HG03280 (cell line): ENCODE measurements around the gene EXOC2.
A peak's percentile ranks its signal among the peaks of the same experiment; 100 is the strongest.
"Not testable (repeated sequence)": the region's sequence is repeated elsewhere in the genome, so short reads cannot be mapped to it uniquely, and the experiment has no call there.

Source experiments
- ATAC-seq: cut with Tn5 transposase; IDR thresholded peaks from one replicate; pipeline ENCODE4 v1.9.1; 2021; ENCODE audit warnings: mild to moderate bottlenecking, moderate library complexity; ENCODE audit not compliant: unreplicated experiment

Gene EXOC2

GRCh38 chr6:641225-641985 is 51.5 kb downstream of the EXOC2 start:
- ATAC-seq: no peak

DNA sequence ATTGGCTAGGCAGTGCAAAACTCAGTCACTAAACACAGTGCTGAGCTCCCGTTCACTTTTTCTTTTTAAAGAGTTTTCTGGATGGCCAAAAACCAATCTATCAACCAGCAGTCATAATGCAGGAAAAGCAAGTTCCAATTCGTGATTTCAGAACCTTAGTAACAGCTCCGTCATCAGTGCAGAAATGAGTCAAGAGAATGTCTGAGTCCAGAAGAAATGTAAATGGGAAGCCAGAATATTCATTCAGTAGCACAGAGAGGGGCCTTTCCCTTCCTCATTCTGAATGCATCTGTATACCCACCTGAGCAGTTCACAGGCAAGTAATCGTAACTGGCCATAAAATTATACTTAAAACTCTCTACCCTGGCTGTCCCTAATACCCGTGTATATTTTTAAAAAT is 56.5 kb downstream of the EXOC2 start:
- peak; percentile 58 for ATAC-seq

- ATAC-seq: no peak
Measured at GRCh38 chr6:635233-635632, 57.7 kb downstream of the EXOC2 start.

DNA sequence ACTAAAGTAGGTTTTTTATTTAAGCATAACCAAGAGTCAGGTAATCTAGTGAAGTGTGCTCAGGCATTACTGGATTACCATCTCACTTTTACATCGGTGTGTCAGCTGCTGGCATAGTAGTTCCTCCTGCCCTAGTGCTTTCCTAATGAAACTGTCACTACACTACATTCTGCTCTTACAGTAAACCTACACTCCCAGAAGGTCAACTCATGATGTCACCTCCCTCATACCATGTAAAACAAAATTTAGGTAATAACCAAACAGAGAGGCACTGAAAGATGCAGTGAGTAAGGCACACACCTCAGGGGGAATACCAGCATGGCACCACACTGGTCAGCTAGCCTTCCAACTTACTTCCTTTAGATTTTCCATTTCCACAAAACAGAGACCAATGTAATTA is 59.3 kb downstream of the EXOC2 start:
- no peak for ATAC-seq

GRCh38 chr6:628766-629165 is 64.2 kb downstream of the EXOC2 start:
- no peak for ATAC-seq

DNA sequence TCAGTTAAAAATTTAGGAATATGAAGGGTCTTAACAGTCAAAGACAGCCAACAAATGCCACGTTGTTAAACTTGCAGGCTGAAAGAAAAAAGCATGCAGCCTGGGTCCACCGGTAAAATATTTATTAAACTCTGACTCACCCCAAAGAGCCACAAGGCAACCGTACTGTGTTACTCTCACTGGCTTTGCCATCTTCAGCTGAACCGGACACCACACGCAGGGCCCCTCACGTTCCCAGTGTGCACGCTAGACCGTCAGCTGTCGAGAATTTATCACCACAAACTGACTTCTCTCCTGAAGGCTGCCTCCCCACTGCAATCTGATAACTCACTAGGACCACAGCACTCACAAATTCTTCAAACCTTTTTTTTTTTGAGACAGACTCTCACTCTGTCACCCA is 66.7 kb downstream of the EXOC2 start:
- no peak for ATAC-seq

- no peak for ATAC-seq
Measured at GRCh38 chr6:624979-625378, 68.0 kb downstream of the EXOC2 start.

DNA sequence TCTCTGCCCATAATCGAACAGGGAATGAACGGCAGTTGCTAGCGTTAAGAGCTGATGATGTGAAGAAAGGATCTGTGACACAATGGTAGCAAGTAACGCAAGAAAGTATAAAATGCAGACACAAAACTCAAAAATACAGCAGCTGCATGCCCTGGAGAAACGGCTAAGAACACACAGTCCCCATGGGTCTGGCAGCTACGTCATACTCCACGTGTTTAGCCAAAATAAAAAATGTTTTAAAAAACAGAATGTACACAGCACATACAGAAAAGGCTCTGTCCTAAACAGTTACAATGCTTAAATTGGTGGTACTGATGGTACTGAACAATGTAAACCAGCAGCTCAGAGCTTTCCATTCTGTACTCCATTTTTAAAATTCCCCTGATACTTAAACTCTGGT is 70.5 kb downstream of the EXOC2 start:
- no peak for ATAC-seq

DNA sequence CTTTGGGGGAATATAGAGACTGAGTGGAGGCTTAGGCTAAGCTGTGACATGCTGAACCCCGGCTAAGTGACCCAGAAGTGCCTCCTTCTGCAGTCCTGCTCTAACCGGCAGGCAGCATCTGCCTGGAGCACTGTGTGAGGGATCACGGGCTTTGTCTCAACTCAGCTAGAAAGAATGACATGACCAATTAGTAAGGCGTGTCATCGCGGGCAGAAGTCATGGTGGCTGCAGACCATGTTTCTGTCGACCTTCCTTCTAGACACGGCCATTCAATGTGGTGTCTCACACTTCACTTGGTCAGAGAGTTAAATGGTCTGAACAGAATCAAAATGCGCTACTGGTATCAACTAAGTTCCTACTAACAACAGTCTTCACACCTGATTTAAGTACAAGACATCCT is 71.0 kb downstream of the EXOC2 start:
- ATAC-seq: no peak

DNA sequence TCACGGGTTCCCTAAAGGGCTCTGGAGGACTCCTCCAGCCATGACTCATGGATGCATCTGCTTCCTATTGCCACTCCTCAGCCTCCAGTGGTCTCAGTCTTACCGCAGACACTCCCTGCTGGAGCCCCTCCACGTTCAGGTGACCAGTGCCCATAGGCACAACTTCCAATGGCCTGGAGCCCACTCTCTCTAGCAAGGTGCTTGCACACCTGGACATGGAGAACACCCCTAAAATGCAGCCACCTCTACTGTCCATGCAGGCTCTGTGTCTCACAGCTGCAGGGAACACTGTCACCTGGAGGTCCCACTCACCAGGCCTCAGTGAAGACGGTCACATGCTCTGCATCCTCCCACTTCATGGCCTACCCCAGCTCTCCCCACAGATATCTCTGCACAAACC is 72.0 kb downstream of the EXOC2 start:
- no peak for ATAC-seq

- no peak for ATAC-seq
Measured at GRCh38 chr6:620166-620565, 72.8 kb downstream of the EXOC2 start.

GRCh38 chr6:617456-618100 is 75.4 kb downstream of the EXOC2 start:
- ATAC-seq: no peak

GRCh38 chr6:613981-614380 is 79.0 kb downstream of the EXOC2 start:
- no peak for ATAC-seq

GRCh38 chr6:611928-612327 is 81.0 kb downstream of the EXOC2 start:
- no peak for ATAC-seq

DNA sequence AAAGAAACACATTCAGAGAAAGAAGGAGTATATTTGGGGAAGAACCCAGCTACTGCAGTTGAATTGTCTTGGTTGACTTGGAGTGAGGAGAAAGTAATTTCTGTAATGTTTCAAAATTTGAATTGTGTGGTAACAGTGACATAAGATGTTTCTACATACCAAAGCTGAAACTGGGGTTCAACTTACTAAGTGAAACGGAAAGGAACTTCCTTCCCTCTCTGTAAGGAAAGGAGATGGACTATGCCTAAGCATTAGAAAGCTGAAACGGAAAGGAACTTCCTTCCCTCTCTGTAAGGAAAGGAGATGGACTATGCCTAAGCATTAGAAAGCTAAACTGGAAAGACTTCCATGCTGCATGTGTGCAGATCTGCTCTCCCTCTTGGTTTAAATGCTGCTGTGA is 82.1 kb downstream of the EXOC2 start:
- no peak for ATAC-seq

DNA sequence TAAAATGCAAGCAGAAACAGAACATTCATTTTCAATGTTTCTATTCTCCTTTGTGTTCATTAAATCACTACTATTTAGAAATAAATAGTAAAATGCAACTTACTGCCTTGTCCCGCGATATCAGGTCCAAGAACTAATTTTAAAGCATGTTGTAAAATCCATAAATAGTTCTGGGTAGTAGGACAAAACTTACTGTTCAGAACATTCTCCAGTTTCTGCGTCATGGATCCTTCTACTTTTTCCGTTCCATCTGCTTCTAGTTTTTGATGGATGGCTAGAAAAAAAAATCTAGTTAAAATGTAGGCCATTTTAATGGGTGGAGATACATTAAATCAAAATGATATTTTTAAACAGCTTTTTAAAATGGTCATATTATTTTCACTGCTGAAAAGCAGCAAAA is 83.0 kb downstream of the EXOC2 start:
- ATAC-seq: no peak

- no peak for ATAC-seq
Measured at GRCh38 chr6:606829-607379, 86.0 kb downstream of the EXOC2 start.

- not testable (repeated sequence) for ATAC-seq
Measured at GRCh38 chr6:605895-606294, 87.0 kb downstream of the EXOC2 start.

DNA sequence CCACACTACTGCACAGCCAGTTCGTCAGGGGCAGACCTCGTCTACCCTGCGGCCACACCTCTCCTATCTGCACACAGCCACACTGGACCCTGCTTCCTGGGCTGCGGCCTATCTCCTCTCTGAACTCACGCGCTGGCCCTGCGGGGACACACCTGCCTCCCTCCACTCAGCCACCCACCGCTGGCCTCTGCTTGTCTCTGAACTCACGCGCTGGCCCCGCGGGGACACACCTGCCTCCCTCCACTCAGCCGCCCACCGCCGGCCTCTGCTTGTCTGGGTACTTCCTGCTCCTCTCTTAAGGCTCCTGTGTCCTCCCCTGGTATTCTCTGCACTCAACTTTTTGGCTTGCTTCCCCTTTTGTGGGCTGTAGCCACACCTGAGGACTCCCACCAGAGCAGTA is 88.4 kb downstream of the EXOC2 start:
- no peak for ATAC-seq

DNA sequence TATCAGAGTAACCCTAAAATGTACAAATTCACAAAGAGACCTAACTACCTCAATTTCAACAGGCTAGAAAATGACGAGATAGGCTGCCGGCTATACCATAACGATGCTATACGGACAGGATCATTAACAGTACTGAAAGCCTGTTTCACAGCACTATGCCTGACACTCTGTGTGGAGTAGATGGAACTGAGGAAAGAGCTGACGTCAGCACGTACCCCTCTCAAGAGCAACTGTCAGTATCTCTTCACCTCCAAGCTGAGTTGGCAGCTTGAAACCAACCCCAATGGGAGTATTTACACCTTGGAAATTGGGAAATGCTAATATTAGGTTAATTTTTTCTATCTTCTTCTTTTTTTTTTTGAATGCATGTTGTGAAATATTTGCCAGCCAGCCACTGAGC is 89.7 kb downstream of the EXOC2 start:
- no peak for ATAC-seq

- no peak for ATAC-seq
Measured at GRCh38 chr6:599576-600448, 93.1 kb downstream of the EXOC2 start.

DNA sequence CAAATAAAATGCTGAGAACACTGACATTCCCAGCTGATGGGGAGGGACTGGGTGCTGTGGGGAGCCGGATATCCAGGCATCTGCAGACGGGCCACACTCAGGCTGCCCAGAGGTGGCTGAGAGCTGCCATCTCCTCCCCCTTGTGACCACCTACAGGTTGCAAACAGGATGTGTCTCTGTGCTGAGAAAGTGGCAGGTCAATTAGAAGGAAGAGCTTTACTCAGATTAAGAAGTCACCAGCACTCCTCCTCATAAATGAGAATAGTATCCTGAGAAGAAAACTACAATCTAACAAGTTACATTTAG is 99.1 kb downstream of the EXOC2 start:
- no peak for ATAC-seq
